HG03280 (cell line): ENCODE measurements around the gene PMP22.

Source experiments
- ATAC-seq: cut with Tn5 transposase; IDR thresholded peaks from one replicate; pipeline ENCODE4 v1.9.1; 2021; ENCODE audit warnings: mild to moderate bottlenecking, moderate library complexity; ENCODE audit not compliant: unreplicated experiment

The PMP22 gene

DNA sequence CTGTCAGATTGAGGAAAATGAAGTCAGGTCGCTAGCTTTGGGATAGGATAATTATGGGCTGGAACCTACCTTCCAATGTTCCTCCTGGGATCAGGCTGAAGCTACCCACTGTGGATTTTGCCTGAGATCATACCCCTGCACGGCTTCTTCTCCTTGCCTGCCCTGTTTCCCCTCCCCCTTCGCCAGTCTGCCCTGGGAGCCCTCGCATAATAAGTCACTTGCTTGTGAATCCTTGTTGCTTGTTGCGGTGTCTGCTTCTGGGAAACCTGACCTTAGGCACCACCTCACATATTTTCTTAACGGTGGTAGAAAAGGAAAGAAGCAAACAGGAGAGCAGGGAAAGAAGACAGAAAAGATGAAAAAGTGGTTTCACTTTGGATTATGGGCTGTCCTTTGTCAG is 13.3 kb upstream of the PMP22 start:
- ATAC-seq, result no peak

DNA sequence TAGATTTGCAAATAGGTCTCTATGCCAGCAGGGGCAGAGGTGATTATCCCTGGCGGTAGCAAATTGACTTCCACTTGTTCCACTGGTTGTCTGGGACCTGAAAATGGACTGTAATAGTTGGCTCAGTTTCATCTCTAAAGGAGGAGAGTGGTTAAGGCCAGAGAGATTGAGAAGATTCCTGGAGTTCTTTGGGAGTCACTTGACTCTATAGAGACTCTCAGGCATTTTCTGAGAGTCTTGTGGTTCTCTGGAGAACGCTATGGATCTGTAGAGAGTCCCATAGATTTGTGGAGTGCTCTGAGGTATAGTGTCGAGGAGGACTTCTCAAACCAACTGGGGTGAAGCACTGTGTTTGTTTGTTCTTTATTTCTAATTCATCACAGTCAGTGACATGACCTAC is 8.9 kb upstream of the PMP22 start:
- no peak for ATAC-seq

DNA sequence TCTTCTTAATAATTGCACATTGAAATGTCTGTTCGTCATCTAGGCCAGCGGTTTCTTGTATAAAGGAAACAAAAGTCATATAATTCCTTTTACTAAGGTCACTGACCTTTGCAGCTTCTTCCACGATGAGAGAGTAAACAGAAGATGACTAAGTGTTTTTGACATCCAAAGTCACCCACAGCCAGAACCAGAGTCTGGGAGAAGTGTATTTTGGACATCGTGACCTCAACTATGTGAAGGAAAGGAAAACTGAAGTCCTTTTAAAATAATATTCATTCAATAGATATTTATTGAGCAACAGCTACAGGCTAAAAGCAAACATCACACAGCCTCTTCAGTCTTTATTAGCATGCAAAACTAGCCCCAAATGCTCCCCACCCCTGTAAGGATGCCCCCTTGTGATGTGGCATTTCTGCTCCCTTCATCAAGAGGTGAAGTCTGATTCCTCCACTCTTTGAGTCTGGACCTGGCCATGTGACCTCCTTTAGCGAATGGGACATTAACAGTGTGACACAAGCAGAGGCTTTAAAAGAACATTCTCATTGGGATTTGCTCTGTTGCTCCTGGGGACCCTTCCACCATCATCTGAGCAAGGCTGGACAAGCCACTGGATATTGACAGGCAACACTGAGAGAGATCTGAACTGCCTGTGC is 8.1 kb upstream of the PMP22 start:
- no peak for ATAC-seq

DNA sequence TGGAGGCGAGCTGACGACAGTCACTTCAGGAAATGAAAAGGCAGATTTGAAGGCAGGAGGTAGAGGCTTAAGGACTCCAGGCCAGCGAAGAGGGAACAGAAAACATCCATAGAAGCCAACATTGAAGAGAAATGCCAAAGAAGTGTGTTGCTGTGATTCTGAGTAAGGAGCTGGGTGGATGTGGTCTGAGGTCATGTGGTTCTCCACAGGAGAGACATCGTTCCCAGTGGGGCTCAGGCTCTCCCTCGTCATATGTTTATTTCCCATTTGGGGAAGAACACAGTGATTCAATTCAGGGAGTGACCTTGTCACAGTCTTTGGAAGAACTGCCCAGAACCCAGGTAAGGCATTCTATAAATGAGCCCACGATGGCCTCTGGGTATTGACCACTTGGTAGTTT is 6.6 kb upstream of the PMP22 start:
- ATAC-seq, result no peak

DNA sequence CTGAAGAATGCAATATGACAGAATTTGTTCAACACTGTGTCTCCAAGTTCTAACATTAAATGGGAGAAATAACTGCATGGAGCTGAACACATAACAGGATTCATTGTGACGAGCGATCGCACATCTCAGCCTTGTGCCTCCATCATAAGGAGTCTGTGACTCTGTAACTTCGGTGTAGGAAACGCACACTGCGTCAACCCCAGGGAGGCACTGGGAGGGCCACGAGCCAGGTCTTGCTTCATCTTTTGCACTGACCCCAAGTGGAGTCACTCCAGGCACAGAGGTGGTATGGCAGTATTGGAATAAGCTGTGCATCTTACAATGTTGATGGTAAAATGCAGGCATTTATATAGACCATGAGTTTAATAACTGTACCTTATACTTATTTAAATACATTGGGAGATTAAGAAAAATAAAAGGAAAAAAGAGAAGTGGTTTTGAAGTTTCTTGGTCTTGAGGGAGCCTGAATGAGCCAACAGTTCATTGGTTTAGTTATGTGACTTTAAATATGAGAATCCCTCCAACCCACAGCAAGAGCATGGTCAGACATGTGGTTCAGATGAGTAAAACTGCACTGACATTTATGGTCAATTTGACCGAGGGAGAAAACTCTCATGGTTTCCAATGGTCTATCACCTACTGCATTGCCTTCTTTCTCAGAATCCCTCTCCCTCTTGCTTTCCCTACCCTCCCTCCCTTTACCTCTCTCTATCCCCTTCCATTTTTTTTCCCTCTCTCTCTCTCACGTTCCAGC is 5.7 kb upstream of the PMP22 start:
- no peak for ATAC-seq

DNA sequence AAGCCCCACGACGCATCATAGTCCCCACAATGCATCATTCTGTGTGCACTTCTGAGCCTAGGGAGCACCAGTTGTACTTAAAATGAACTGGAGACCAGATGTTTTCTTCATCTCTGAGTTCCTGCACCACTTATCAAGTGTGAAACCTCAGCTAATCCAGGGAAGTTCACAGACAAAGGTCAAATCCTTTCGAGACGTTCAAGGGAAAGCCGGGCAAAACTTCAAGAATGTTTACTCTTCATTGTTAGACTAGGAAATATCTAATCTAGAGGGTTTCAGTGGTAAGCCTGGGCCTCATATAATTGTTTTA is 4.6 kb upstream of the PMP22 start:
- ATAC-seq, result no peak

DNA sequence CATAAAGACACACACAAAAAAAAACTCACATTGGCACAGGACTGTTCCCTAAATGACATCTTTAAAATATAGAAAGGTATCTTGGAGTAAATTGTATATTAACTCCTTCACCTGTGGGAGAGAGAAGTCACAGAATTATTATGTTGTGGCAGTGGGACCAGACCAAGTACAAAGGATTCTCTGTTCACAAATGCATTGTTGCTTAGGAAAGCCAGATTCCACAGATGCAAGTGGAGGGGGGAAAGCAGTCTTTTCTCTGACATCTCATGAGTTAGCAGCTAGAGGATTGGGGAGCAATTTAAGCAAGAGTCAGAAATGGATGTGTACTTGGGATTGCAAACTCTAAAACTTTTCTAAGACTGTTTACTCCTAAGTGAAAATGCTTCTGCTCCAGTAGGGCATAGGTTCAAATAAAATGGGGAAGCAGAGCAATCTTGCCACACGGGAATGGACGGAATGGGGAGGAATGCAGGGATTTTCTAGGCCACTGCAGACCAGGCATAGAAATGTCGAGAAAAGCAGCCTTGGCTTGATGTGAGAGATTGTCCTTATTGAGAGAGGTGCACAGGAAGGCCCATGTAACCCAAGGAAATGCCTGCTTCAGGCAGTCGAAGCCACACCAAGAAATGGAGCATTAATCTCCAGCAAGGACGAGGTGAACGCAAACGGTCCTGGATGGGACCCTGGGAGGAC is 4.1 kb upstream of the PMP22 start:
- ATAC-seq, result no peak

DNA sequence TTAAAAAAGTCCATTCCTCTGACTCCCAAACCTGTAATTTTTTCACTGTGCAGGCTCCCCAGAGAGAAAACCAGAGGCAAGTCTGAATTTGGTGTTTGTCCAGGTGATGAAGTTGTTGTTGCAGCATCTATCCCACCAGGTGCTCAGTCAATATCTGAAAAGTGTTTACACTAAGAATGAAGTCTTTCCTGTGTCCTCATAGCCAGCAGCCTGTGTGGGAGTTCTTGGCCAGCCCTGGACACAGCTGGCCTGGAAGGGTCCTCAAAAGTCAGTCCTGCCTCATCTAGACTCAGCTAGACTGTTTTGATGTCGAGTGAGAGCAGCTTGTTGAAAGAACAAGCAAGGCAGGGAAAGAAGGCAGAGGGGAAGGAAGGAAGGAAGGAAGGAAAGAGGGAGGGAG is 3.3 kb upstream of the PMP22 start:
- ATAC-seq, result no peak

DNA sequence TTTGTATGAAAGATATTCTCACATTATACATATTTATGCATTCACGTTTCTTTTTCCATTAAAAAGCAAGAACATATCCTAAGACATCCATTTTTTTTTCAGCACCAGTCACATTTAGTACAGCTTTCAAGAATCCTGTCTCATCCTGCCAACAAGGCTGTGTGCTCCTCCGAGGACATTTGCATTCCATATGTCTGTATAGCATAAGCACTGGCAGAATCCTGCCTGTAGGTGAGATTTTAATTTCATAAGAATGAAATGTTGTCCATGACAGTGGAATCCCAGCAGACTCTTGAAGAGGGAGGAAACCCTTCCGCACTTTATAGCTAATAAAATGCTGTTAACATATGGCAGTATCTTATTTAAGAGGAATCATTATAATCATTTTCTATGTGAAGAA is 2.9 kb upstream of the PMP22 start:
- no peak for ATAC-seq

DNA sequence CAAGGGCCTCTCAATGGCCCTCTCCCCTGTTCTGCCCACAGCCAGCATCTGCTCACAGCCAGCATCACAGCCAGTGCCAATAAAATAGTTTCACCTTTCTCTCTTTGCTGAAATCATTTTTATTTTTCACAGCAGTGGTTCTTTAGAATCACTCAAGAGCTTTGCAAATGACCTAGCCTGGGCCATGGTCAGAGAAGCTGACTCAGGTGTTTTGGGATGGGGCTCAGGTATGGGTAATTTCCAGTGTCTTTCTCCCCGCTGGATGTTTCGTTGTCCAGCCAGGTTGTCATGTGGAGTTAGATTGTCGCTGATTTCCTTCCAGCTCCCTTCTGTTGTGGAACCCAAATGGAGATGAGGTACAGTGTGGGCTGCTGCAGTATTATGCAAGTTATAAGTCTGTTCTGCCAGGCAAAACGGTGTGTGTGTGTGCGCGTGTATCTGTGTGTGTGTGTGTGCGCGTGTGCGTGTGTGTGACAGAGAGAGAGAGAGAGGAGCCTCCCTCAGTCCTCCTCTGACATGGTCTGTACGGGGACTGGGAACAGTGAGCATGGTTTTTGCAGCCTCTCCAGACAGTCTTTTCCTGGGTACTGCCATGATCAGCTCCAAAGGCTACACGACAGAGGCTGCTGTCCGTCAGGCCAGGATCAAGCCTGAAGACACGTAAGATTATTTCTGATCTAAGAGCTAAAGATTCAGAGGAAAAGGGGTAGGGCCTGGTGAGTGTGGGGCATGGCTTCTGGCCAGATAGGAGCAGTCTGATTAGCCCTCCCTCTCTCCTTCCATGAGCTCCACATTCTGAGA is 1.4 kb upstream of the PMP22 start:
- no peak for ATAC-seq

DNA sequence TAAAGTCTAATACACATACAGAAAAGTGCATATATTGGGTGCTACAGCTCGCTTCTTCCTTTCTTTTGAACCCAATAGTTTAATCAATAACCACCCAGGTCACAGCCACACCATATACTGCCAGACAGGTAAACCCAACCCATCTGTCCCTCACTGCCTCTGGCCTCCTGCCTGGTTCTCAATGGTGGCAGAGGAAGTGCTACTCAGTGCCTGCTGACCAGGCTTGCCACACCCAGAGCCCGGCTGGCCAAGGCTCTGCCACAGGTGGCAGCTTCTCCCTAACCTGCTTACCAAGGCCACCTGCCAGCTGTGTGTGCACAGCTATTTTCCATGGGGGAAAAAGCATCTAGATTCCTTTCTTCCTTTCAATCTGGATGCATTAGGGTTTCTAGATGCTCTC is 584 bp downstream of the PMP22 start:
- no peak for ATAC-seq

DNA sequence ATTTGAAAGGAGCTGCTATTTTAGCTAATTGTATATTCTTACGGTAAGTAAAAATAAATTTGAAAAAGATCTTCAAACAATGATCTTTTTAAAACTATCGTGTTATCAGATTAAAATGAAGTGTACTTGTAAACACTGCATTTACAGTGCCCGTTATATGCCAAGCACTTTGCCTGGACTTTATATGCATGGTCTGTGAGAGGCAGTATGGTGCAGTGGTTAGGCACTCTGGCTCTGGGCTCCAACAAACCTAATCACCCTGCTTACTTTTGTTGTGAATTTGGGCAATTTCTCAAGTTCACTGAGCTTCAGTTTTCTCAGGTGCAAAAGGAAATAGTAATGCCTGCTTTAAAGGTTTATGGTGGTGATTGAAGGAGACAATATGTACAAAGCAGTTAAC is 1.4 kb downstream of the PMP22 start:
- ATAC-seq, result no peak

DNA sequence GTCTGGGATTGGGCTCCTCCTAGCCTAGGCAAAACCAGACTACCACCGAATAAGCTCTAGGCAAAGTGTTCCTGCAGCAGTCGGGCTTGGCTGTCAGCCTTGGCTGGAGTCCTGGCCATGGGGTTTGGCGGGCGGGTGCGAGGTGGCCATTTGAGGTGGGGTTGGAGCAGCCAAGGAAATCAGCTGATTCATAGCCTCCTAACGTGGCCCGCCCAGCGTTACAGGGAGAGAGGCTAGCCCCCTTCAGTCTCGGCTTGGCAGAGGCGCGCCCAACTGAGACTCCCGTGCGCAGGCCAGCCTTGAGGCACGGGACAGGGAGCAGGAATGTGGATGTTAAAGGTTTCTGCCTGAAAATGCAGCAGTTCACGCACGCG is 1.9 kb downstream of the PMP22 start:
- ATAC-seq, result no peak

DNA sequence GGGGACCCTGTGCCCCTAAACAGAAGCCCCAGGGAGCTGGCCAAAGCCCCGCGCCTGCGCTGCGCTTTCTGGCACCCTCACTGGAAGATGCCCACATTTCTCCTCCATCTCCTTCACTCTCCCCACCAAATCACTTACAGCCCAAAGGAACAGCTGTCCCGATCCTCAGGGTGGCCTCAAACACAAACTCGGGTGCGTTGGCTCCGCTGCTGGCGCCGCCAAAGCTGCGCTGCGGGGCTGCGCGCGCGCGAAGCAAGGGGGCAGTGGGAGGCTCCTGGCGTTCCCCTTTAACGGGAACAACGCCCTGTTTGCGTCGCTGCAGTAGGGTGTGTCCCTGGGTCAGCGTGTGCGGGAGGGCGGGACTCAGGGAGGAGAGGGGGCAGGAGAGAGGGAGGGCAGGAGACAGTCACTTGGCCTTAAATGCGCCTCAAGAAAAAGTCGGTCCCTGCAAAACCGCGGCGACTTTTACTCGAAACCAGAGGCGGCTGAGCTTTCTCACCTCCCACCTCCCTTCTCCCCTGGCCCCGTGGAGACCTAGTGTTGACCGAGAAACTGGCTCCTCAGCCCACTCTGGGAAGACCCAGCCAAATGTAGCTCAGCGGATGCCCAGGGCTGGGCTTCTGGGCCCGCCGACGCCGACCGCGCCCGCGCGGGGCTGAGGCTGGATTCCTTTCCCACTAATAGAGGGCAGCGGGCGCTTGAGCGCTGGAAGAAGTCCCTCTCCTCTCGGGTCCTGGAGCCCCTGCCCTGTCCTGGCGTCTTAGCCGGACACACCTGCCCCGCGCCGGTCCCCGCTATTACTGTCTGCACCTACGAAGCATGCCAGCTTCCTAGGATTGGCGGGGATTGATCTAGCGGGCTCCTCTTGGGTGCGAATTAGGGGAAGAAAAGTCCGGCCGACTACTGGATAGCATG is 2.6 kb downstream of the PMP22 start:
- no peak for ATAC-seq

DNA sequence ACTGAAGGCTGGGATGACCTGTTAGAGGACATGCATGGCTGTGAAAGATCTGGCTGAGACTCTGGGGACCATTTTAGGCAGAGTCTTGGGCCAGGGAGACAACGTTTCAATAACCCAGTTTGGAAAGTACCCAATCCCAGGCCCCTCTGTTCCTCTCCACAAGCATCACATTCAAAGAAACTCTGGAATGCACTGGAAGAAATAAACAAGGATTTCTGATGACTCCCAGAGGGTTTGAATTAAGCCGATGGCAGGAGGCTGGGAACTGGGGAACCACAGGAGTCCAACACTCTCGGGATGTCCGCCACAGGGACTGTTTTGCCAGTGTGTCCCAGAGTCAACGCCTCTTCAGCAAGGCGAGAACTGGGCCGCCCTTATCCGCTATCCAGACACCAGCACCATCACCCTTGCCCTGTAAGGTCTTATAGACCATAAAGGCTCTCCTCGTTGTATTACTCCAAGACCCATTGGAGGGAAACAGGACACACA is 3.3 kb downstream of the PMP22 start:
- no peak for ATAC-seq

DNA sequence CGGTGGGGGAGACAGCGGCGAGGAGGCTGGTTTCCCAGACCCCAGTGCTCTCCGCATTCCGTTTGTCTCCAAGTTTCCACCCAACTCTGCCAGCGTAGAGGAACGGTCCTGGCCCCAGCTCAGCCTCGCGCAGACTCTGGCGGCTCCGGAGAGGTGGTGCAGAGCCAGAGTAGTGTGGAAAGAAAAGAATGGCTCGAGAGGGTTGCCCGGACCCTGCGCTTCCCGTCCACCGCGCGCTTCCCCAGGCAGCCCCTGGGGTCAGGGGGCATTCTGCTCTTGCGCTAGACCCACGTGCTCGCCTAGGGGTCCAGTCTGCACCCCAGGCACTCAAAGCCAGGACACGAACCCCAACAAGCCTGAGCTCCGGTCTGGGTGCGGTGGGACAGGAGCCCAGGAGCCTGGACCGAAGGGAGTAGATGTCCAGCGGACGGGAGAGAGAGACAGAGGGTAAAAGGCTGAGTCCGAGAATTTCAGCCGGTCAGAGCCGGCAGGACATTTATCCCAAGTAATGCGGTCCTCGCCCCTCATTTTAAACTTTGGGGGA is 3.8 kb downstream of the PMP22 start:
- no peak for ATAC-seq

DNA sequence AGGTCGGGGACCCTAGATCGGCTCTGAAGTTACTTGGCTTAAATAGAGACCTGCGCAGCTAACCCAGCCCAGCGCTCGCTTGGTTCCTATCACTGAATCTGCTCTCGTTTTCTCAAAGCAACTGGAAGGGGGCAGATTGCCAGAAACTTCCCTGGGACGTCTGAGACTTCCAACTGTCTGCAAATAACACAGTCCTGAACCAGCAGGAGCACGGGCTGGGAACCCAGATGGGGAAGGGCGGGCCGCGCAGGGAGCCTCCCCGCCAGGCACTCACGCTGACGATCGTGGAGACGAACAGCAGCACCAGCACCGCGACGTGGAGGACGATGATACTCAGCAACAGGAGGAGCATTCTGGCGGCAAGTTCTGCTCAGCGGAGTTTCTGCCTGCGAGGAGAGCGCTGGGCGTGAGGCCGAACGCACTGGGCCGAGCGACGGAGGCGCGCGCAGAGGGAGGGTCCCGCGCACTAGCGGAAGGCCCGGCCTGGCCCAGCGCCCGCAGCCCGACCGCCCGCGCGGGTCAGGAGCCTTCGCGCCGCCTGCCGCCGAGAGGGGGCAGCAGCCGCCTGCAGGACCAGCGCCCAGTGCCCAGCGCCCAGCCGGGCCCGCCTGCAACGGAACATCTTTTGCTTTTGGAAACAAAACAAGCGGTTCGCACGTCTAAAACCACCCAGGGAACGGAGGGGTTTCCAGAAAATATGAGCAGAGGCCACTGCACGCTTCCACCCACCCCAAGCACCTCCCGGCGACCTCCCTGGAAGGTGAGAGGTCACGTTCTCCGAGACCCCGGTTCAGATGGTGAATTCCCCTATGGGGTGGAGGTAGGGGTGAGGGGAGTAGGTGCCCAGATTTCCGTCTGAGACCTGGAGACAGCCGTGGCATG is 4.5 kb downstream of the PMP22 start:
- ATAC-seq, result no peak

DNA sequence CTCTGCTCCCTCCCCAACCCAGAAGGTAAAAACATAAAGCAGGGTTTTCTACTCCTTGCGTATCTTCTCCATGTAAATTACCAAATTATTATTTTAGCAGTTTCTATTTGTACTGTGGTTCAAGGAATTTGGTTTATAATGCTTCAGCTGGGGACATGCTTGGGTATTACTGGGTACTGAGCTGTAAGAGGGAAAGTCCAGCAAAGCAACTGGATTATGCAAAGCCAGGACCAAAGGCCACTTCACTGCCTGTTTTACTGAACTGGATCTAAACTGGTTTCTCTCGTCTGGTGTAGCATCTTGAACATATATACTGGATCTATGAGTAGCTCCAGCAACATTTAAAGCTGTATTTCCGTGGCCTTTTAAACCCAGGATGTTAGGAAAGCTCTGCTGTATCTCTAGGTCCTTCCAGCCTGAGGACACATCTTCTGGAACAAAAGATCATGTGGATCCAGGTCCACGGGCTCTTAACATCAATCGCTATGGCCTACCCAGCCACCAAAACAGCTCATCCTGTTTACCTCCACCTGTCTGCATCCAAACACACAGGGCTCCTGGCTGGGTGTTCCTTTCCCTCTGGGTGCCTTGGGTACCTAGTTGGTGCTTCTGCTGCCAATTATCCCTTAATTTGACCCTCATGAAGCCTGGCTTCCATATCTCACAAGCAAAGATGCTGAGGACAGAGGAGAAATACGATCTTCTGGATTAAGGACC is 7.2 kb downstream of the PMP22 start:
- ATAC-seq, result no peak
